Neutrophil (primary cell): ENCODE results near the gene LOX.

Experiments used
- H3K27ac ChIP-seq: fragments of 200-600 bp; sonication (generic); 2 replicates; pipeline ENCODE4 v1.5.1; 2016; ENCODE audit warnings: mild to moderate bottlenecking, moderate library complexity
- H3K27me3 ChIP-seq: fragments of 200-600 bp; sonication (generic); 2 replicates; pipeline ENCODE4 v1.6.0; 2016; ENCODE audit warnings: mild to moderate bottlenecking
- H3K36me3 ChIP-seq: fragments of 200-600 bp; sonication (generic); 2 replicates; pipeline ENCODE4 v1.5.1; 2017
- H3K4me1 ChIP-seq, 2 experiments: fragments of 200-600 bp in 1 of 2; sonication (generic) in 1 of 2; 1 replicate in 1 of 2; 2 replicates in 1 of 2; pipeline versions ENCODE4 v1.5.1 to v1.6.1; 2013 to 2016; ENCODE audit warnings: low read depth in 1 of 2, low read length in 1 of 2, mild to moderate bottlenecking in 1 of 2, moderate library complexity in 1 of 2; ENCODE audit not compliant: control insufficient read depth in 1 of 2, insufficient read depth in 1 of 2
- H3K4me3 ChIP-seq, 2 experiments: fragments of 200-600 bp in 1 of 2; sonication (generic) in 1 of 2; 1 replicate in 1 of 2; 2 replicates in 1 of 2; pipeline ENCODE4 v1.5.1; 2013 to 2016; ENCODE audit warnings: low read depth in 1 of 2, low read length in 1 of 2, mild to moderate bottlenecking in 1 of 2, moderate library complexity in 1 of 2
- H3K9me3 ChIP-seq: fragments of 200-600 bp; sonication (generic); 2 replicates; pipeline ENCODE4 v1.5.1; 2016
- TF ChIP-seq, protein P1 (sequence below): fragments of 200-600 bp; sonication (generic); IDR thresholded peaks from 2 replicates; pipeline ENCODE4 v1.5.1; 2016; ENCODE audit warnings: antibody characterized with exemption

The LOX gene

DNA sequence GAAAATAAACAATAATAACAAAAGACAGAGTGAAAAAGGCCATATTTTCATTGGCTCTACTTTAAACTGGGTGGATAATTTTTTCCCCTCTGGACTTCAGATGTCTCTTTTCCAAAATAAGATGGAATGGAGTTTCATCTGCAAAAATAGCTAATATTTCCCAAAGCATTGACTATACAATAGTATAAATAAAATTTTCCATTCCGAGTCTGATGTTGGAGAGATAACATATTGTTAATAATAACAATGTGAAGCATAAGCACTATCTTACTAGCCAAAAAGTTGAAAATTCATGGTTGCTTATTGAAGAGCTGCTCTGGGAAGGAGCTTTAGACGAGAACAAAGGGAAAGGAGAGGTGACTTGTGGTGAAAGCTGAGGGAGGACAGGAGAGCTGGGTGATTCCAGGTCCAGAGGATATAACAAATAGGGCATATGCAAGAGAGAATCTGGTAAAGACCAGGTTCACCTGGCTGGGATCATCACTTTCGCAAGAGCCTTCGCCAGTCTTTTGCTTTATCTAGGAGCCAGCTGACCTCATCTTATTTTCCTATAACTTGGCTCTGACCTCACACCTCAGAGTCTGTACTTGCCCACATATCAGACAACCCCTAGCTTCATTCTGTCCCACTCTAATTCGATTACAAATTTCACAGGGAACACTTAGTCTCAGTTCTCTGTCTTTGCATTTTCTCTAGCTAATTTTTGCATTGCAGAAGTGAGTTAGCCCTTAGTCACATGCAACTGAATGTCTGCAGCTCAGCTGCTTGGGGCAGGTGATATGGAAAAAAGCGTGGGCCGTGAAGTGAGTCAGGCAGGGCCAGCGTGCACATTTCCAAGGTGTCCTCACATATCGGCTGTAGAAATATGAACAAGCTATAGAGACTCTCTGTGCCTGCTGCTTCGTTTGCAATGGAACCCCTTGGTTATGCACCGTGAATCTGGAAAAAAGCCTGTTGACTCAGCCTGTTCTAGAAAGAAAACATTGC lies 43.7 kb upstream of the LOX start:
- Histone ChIP-seq H3K4me1 (no peaks in the 10 kb centered on the region), H3K9me3 (no peaks in the 10 kb centered on the region), H3K4me3 (no peak overlapping the region), H3K27me3 (no peaks in the 10 kb centered on the region), H3K27ac (no peak overlapping the region), H3K36me3 (no peaks in the 10 kb centered on the region)
- TF ChIP-seq, protein P1, sequence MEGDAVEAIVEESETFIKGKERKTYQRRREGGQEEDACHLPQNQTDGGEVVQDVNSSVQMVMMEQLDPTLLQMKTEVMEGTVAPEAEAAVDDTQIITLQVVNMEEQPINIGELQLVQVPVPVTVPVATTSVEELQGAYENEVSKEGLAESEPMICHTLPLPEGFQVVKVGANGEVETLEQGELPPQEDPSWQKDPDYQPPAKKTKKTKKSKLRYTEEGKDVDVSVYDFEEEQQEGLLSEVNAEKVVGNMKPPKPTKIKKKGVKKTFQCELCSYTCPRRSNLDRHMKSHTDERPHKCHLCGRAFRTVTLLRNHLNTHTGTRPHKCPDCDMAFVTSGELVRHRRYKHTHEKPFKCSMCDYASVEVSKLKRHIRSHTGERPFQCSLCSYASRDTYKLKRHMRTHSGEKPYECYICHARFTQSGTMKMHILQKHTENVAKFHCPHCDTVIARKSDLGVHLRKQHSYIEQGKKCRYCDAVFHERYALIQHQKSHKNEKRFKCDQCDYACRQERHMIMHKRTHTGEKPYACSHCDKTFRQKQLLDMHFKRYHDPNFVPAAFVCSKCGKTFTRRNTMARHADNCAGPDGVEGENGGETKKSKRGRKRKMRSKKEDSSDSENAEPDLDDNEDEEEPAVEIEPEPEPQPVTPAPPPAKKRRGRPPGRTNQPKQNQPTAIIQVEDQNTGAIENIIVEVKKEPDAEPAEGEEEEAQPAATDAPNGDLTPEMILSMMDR, result no peak

DNA sequence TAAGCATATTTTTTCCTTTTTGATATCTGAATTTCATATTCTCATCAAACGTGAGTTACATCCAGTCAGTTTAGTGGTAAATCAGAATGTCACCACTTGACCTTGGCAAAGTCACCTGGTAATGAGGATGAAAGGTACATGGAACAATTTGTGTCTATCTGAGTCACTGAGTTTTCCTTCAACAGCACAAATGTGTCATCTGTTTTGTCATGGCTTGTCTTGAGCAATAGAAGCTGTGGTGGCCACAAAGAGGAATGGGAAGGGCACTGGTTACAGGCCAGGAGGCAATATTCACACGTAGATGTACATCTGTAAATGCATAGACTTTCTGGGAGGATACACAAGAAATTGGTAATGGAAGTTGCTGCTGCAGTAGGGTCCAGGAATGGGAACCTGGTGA lies 42.9 kb upstream of the LOX start:
- Histone ChIP-seq H3K4me1 (no peaks in the 10 kb centered on the region), H3K4me3 (no peak overlapping the region), H3K27ac (no peak overlapping the region), H3K36me3 (no peaks in the 10 kb centered on the region), H3K27me3 (no peaks in the 10 kb centered on the region), H3K9me3 (no peaks in the 10 kb centered on the region)
- TF ChIP-seq, protein P1, result no peak

DNA sequence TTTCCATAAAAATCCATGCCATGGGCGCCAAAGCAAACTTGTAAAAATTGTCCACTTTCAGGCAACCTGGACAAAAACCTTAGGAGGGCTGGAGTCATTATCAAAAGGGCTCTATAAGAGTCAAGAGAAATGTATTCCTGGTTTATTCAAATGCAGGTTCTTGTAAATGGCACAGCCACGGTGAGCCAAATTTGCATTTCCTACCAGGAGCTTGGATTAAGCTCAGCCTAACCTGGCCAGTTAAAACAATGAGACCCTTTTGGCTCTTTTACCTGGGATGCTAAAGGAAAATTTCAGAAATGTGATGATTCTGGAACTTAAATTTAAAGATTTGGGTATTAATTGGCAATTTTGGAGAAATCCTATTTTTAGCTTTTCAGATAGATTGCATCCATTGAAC lies 42.4 kb upstream of the LOX start:
- no peak overlapping the region for H3K4me3 ChIP-seq
- no peaks in the 10 kb centered on the region for H3K9me3 ChIP-seq
- no peaks in the 10 kb centered on the region for H3K27me3 ChIP-seq
- TF ChIP-seq, protein P1, result no peak
- no peaks in the 10 kb centered on the region for H3K4me1 ChIP-seq
- no peak overlapping the region for H3K27ac ChIP-seq
- no peaks in the 10 kb centered on the region for H3K36me3 ChIP-seq

DNA sequence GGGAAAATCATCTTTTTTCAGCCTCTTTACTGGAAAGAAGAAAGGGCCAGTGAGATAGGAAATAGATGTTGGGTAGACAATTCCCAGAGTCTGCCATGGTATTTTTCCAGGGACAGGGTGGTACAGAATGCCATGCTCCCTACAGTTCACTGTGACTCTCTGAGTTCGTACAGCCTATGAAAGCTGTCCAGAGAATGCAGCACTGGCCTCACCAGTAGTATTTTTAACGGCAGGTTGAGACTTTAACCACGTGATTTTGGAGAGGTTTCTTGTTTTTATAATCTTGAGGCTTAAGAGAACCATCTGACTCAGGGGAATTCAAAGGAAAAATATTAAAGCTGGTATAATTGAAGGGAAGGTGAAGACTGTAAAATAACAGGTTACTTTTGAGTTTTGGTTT lies 41.1 kb upstream of the LOX start:
- Histone ChIP-seq H3K36me3 (no peaks in the 10 kb centered on the region), H3K27me3 (no peaks in the 10 kb centered on the region), H3K27ac (no peak overlapping the region), H3K4me3 (no peak overlapping the region), H3K4me1 (no peaks in the 10 kb centered on the region), H3K9me3 (no peaks in the 10 kb centered on the region)
- TF ChIP-seq, protein P1, result no peak

DNA sequence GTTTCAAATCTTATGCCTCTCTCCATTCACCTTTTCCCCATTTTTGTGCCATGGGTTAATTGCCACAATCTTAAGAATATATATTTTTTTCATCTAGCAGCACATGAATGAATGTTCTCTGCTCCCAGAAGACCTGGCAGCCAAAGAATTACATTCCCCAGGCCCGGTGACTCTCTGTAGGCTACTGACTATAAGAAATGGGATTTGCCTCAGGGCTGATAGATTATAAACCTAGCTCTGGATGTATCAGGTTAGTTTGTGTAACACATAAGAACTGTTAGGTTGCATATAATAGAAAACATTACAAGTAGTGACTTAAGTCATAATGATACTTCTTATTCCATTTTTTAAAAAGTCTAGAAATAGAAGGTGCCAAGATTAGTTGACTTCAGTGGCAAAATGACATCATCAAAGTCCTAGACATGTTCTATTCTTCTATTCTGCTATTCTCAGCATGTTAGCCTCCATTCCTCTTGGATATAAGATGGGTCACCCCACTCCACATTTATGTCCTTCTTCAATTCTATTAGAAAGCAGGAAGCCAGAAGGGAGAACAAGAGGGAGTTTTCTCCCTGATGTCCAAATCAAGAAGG lies 40.4 kb upstream of the LOX start:
- no peak overlapping the region for H3K4me3 ChIP-seq
- H3K27ac ChIP-seq, result no peak overlapping the region
- H3K9me3 ChIP-seq, result no peaks in the 10 kb centered on the region
- H3K27me3 ChIP-seq, result no peaks in the 10 kb centered on the region
- H3K4me1 ChIP-seq, result no peaks in the 10 kb centered on the region
- TF ChIP-seq, protein P1, result no peak
- no peaks in the 10 kb centered on the region for H3K36me3 ChIP-seq
